Calu3 (cell line): ENCODE measurements around the gene LAMA2. TPM values are rescaled to one million over a fixed set of nuclear protein-coding genes. Genes with fewer than 3 reads are reported as not detected.

Experiments used
- BruUV-seq: library from RNA; stranded (reverse); fragments of 400-500 nt; replicated peaks from 2 replicates; lab custom pipeline; 2021; lab: Mats Ljungman, UMichigan
- CTCF ChIA-PET: fragments of 300-600 bp; sonication (Branson Sonifier 250); formaldehyde crosslinking; loops from one replicate; lab custom pipeline; 2022; ENCODE audit warnings: antibody characterized with exemption; lab: Charles Lee
- DNase-seq: peaks from one replicate; pipeline ENCODE4 v3.0.0; 2022
- H3K27ac Mint-ChIP-seq: one replicate; pipeline ENCODE4 v1.8.0; 2022; ENCODE audit warnings: mixed read lengths; ENCODE audit not compliant: unreplicated experiment
- H3K27me3 Mint-ChIP-seq: one replicate; pipeline ENCODE4 v1.8.0; 2022; ENCODE audit warnings: mixed read lengths; ENCODE audit not compliant: unreplicated experiment
- H3K36me3 Mint-ChIP-seq: one replicate; pipeline ENCODE4 v1.8.0; 2022; ENCODE audit warnings: mild to moderate bottlenecking, moderate library complexity, mixed read lengths; ENCODE audit not compliant: insufficient read depth, unreplicated experiment
- H3K4me1 Mint-ChIP-seq: one replicate; pipeline ENCODE4 v1.8.0; 2022; ENCODE audit warnings: mild to moderate bottlenecking, low read depth, mixed read lengths; ENCODE audit not compliant: unreplicated experiment
- H3K4me3 Mint-ChIP-seq: one replicate; pipeline ENCODE4 v1.8.0; 2022; ENCODE audit warnings: mild to moderate bottlenecking, low read depth, moderate library complexity, mixed read lengths; ENCODE audit not compliant: unreplicated experiment
- H3K9me3 Mint-ChIP-seq: one replicate; pipeline ENCODE4 v1.8.0; 2022; ENCODE audit warnings: low read depth, mixed read lengths; ENCODE audit not compliant: unreplicated experiment
- intact Hi-C: fragments of 100-400 bp; cut with micrococcal nuclease; formaldehyde crosslinking; loops from one replicate; pipeline ENCODE4 v1.10.0; 2022; ENCODE audit not compliant: unreplicated experiment
- total RNA-seq: library from RNA; stranded (reverse); gene quantifications from 2 replicates; pipeline ENCODE4 v1.2.3, GENCODE V29; 2022
- TF ChIP-seq, protein P1 (sequence below): fragments of 200-600 bp; IDR thresholded peaks from one replicate; pipeline ENCODE4 v1.8.0; 2022; ENCODE audit warnings: antibody characterized with exemption; ENCODE audit not compliant: unreplicated experiment

The LAMA2 gene
- total RNA-seq, 1 experiment from 2014 or later, result 0.80 TPM

DNA sequence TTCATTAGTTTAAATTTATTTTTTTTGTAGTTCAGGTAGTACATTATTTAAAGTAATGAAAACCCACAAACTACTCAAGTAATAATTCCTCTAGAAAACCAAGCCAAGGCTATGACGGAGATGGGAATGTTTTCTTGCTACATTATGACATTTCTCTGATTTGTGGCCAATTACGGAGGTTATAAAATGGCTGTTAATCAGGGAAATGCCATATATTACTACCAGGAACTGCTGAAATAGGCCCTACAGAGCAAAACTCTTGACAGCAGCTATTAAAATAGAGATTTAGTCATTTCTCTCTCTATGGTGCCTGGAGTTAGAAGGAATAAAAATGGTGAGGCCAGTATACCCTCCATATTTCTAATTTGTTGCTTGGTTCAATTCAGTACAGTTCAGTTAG lies 547.0 kb downstream of the LAMA2 start:
- Mint-ChIP-seq H3K4me1 (no peaks in the 10 kb centered on the region), H3K9me3 (no peaks in the 10 kb centered on the region), H3K27me3 (no peaks in the 10 kb centered on the region), H3K4me3 (no peak overlapping the region), H3K27ac (no peak overlapping the region), H3K36me3 (no peaks in the 10 kb centered on the region)
- no TSS peak for BruUV-seq
- TF ChIP-seq, protein P1, sequence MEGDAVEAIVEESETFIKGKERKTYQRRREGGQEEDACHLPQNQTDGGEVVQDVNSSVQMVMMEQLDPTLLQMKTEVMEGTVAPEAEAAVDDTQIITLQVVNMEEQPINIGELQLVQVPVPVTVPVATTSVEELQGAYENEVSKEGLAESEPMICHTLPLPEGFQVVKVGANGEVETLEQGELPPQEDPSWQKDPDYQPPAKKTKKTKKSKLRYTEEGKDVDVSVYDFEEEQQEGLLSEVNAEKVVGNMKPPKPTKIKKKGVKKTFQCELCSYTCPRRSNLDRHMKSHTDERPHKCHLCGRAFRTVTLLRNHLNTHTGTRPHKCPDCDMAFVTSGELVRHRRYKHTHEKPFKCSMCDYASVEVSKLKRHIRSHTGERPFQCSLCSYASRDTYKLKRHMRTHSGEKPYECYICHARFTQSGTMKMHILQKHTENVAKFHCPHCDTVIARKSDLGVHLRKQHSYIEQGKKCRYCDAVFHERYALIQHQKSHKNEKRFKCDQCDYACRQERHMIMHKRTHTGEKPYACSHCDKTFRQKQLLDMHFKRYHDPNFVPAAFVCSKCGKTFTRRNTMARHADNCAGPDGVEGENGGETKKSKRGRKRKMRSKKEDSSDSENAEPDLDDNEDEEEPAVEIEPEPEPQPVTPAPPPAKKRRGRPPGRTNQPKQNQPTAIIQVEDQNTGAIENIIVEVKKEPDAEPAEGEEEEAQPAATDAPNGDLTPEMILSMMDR, result no peak
- CTCF ChIA-PET, result no interaction called here
- DNase-seq, result no peak
- intact Hi-C loops, result no loop called here

DNA sequence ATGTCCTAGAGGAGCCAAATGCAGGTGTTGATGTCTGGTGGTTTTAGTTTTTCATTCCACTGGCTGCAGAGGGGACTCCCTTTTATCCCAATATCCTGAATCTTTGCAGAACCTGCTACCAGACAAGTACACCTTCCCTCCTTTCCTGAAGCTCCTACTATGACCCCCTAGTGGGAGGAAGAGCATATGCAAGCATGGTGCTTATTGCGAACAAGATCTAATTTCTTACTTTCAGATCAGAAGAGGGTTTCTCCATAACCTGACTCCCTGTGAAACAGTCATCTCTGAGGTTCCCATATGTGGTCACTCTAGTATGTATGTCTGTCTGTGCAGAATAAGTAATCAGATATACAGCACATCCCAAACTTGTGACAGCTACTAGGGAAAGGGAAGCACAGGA lies 549.8 kb downstream of the LAMA2 start:
- intact Hi-C loops, result no loop called here
- Mint-ChIP-seq H3K9me3 (no peaks in the 10 kb centered on the region), H3K27ac (no peak overlapping the region), H3K36me3 (no peaks in the 10 kb centered on the region), H3K27me3 (no peaks in the 10 kb centered on the region), H3K4me1 (no peaks in the 10 kb centered on the region), H3K4me3 (no peak overlapping the region)
- TF ChIP-seq, protein P1, result peak; percentile 39
- CTCF ChIA-PET, result interaction anchor here (0.7 kb wide), 1 partner anchor 399 kb away, joined by 3 read pairs; no protein-coding TSS in a partner anchor
- BruUV-seq, result no TSS peak
- DNase-seq, result no peak

DNA sequence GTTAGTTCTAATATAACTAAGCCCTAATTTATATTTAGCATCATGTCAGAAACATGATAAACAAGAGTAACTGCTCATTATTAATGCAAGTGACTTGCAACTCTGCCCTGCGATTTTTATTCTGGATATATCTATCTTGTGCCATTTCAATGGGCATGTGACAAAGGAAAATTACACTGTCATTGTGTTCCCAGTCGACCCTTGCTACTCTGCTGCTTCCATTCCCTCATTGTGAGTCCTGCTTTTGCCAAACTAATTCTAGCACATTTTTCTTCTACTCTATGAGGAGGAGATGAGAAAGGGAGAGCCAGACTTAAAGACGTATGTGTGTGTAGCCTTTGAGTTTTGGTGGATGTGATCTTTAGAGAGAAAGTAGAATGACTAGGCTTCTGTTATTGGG lies 551.2 kb downstream of the LAMA2 start:
- intact Hi-C loops, result no loop called here

DNA sequence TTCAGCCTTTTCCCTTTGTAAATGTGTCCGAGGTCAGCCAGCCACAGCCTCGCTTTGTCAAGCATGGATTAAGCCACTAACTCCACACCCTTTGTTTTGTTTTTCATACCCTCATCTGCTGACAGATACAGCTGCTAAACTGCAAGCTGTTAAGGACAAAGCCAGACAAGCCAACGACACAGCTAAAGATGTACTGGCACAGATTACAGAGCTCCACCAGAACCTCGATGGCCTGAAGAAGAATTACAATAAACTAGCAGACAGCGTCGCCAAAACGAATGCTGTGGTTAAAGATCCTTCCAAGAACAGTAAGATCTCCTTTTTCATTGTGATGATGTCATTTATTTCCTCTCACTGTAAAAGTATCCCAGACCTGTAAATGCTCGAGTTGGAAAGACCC lies 557.8 kb downstream of the LAMA2 start:
- no TSS peak for BruUV-seq
- TF ChIP-seq, protein P1, result no peak
- H3K27me3 Mint-ChIP-seq, result no peaks in the 10 kb centered on the region
- H3K9me3 Mint-ChIP-seq, result no peaks in the 10 kb centered on the region
- intact Hi-C loops, result no loop called here
- H3K27ac Mint-ChIP-seq, result no peak overlapping the region
- CTCF ChIA-PET, result no interaction called here
- no peaks in the 10 kb centered on the region for H3K4me1 Mint-ChIP-seq
- H3K4me3 Mint-ChIP-seq, result no peak overlapping the region
- H3K36me3 Mint-ChIP-seq, result no peaks in the 10 kb centered on the region
- no peak for DNase-seq

More for the DNA sequence above, 551.2 kb downstream of the LAMA2 start:
- Mint-ChIP-seq H3K9me3 (no peaks in the 10 kb centered on the region), H3K4me1 (no peaks in the 10 kb centered on the region), H3K27ac (no peak overlapping the region), H3K4me3 (no peak overlapping the region), H3K36me3 (no peaks in the 10 kb centered on the region), H3K27me3 (no peaks in the 10 kb centered on the region)
- CTCF ChIA-PET, result no interaction called here
- no TSS peak for BruUV-seq
- TF ChIP-seq, protein P1, result no peak
- no peak for DNase-seq
